ENCODE data around the gene LTBP4. TPM values are rescaled to one million over a fixed set of nuclear protein-coding genes. Genes with fewer than 3 reads are reported as not detected.

The LTBP4 gene
- total and polyA plus RNA-seq, 10 donors = 26.5 to 197 (median 148) TPM

GRCh38 chr19:40599331-40599901, 1.8 kb upstream of the LTBP4 start:
- TF ChIP-seq CTCF (IDR thresholded peaks at IDR 0.05 in 8 of 11, conservative IDR thresholded peaks at IDR 0.05 in 3 of 11) = no peak
- no peak for TF ChIP-seq POLR2A (IDR thresholded peaks at IDR 0.05)
- TF ChIP-seq POLR2AphosphoS5 (IDR thresholded peaks at IDR 0.05) = no peak
- 1 to 5% (median 3%) methylated on average over 8 to 9 of the region's 9 CpGs for WGBS, 5 donors

GRCh38 chr19:40599902-40600569, 1.1 kb upstream of the LTBP4 start:
- DNase-seq = no peak
- no peaks in the 10 kb centered on the region for H3K36me3 ChIP-seq
- peaks cover 49 to 84% (median 83%) of the 10 kb centered on the region in 6 donors for H3K4me1 ChIP-seq
- intact Hi-C loops (cut with DNase I; ENCODE audit: low total_unique reads) = loop anchor here (10.0 kb wide), 1 partner anchor 65 kb away; no protein-coding TSS in a partner anchor
- 2 to 5% (median 3%) methylated on average over 25 to 43 of the region's 43 CpGs for WGBS, 5 donors
- peak in 1 of 3 donors; percentile 20 for TF ChIP-seq POLR2AphosphoS5 (IDR thresholded peaks at IDR 0.05)
- TF ChIP-seq CTCF (IDR thresholded peaks at IDR 0.05 in 8 of 11, conservative IDR thresholded peaks at IDR 0.05 in 3 of 11) = no peak
- no peak for TF ChIP-seq POLR2A (IDR thresholded peaks at IDR 0.05)
- peak overlapping the region in 6 of 8 donors; percentile 21 to 69 (median 52) for H3K27ac ChIP-seq
- H3K27me3 ChIP-seq (replicated peaks in 1 of 7) = peaks cover 0 to 100% (median 57%) of the 10 kb centered on the region in 7 donors
- no peaks in the 10 kb centered on the region for H3K9me3 ChIP-seq
- H3K4me3 ChIP-seq = peak overlapping the region in 3 of 8 donors; percentile 13 to 75 (median 51)

More at GRCh38 chr19:40599331-40599901, 1.8 kb upstream of the LTBP4 start:
- Histone ChIP-seq H3K4me1 (peaks cover 43 to 82% (median 76%) of the 10 kb centered on the region in 6 donors), H3K36me3 (no peaks in the 10 kb centered on the region), H3K27ac (peak overlapping the region in 6 of 8 donors; percentile 21 to 69 (median 52)), H3K9me3 (no peaks in the 10 kb centered on the region), H3K27me3 (replicated peaks in 1 of 7) (peaks cover 0 to 100% (median 57%) of the 10 kb centered on the region in 7 donors), H3K4me3 (peak overlapping the region in 2 of 8 donors; percentile 51 to 75)
- intact Hi-C loops (cut with DNase I; ENCODE audit: low total_unique reads) = loop anchor here (10.0 kb wide), 1 partner anchor 65 kb away; no protein-coding TSS in a partner anchor
- no peak for DNase-seq

- 5 to 7% (median 6%) methylated on average over 13 of the region's 13 CpGs for WGBS, 5 donors
- H3K27ac ChIP-seq = peak overlapping the region in 4 of 8 donors; percentile 44 to 69 (median 60)
- intact Hi-C loops (cut with DNase I; ENCODE audit: low total_unique reads) = no loop called here
- no peaks in the 10 kb centered on the region for H3K36me3 ChIP-seq
- H3K27me3 ChIP-seq (replicated peaks in 1 of 7) = peaks cover 0 to 100% (median 57%) of the 10 kb centered on the region in 7 donors
- peak overlapping the region in 5 of 8 donors; percentile 6 to 75 (median 46) for H3K4me3 ChIP-seq
- TF ChIP-seq POLR2AphosphoS5 (IDR thresholded peaks at IDR 0.05) (no peak), POLR2A (IDR thresholded peaks at IDR 0.05) (no peak), CTCF (IDR thresholded peaks at IDR 0.05 in 8 of 11, conservative IDR thresholded peaks at IDR 0.05 in 3 of 11) (no peak)
- no peak for DNase-seq
- H3K4me1 ChIP-seq = peaks cover 54 to 91% (median 89%) of the 10 kb centered on the region in 6 donors
- no peaks in the 10 kb centered on the region for H3K9me3 ChIP-seq
These were observed 517 bp upstream of the LTBP4 start for GRCh38 chr19:40600570-40601133.

- WGBS, 5 donors = 45 to 78% (median 61%) methylated on average over 2 of the region's 2 CpGs
- peak overlapping the region; percentile 20 to 93 (median 80) for H3K27ac ChIP-seq
- no peaks in the 10 kb centered on the region for H3K9me3 ChIP-seq
- peaks cover 0 to 100% (median 38%) of the 10 kb centered on the region in 7 donors for H3K27me3 ChIP-seq (replicated peaks in 1 of 7)
- peaks cover 49 to 96% (median 84%) of the 10 kb centered on the region in 6 donors for H3K4me1 ChIP-seq
- TF ChIP-seq CTCF (IDR thresholded peaks at IDR 0.05 in 8 of 11, conservative IDR thresholded peaks at IDR 0.05 in 3 of 11) (no peak), POLR2A (IDR thresholded peaks at IDR 0.05) (no peak), POLR2AphosphoS5 (IDR thresholded peaks at IDR 0.05) (no peak)
- no peaks in the 10 kb centered on the region for H3K36me3 ChIP-seq
- no peak for DNase-seq
- H3K4me3 ChIP-seq = peak overlapping the region in 2 of 8 donors; percentile 39 to 75
- intact Hi-C loops (cut with DNase I; ENCODE audit: low total_unique reads) = no loop called here
These were observed 1.9 kb downstream of the LTBP4 start for GRCh38 chr19:40603071-40603388.

All from spleen (tissue), 11 donors.